GM12878 (cell line): Measurements from ENCODE around the gene TTC38. TPM values are rescaled to one million over a fixed set of nuclear protein-coding genes. Genes with fewer than 3 reads are reported as not detected.

Experiments used
- ATAC-seq: fragments of 200-7000 bp; cut with Tn5 transposase; 3 replicates; pipeline ENCODE4 v1.9.1; 2020; ENCODE audit warnings: mild to moderate bottlenecking, moderate library complexity
- BruUV-seq: library from RNA; stranded (reverse); fragments of 400-500 nt; replicated peaks from 2 replicates; lab custom pipeline; 2021; lab: Mats Ljungman, UMichigan
- CTCF ChIA-PET: fragments of 300-600 bp; sonication (Branson Sonifier 250); formaldehyde crosslinking; extraction: SDS; loops from one replicate; lab custom pipeline; 2021; ENCODE audit warnings: inconsistent platforms; lab: Yijun Ruan, JAX
- POLR2A ChIA-PET: fragments of 350-600 bp; formaldehyde crosslinking; extraction: SDS; loops from one replicate; lab custom pipeline; 2021; ENCODE audit warnings: inconsistent platforms; lab: Charles Lee
- RAD21 ChIA-PET: fragments of 300-600 bp; sonication (Branson Sonifier 250); formaldehyde crosslinking; loops from one replicate; lab custom pipeline; 2023; ENCODE audit warnings: antibody characterized with exemption; ENCODE audit not compliant: unreplicated experiment; lab: Charles Lee
- SMC1A ChIA-PET: fragments of 300-600 bp; sonication (Branson Sonifier 250); formaldehyde crosslinking; loops from one replicate; lab custom pipeline; 2023; ENCODE audit not compliant: unreplicated experiment, uncharacterized antibody; lab: Charles Lee
- DNase-seq: peaks from one replicate; pipeline ENCODE4 v3.0.0-alpha.2; 2011; ENCODE audit warnings: low read depth, low spot score
- FAIRE-seq: peaks from 3 replicates; lab custom pipeline; 2011; peaks lifted over from hg19 to GRCh38; lab: Jason Lieb, UNC
- H2AFZ ChIP-seq: 2 replicates; pipeline ENCODE4 v1.6.0; 2011; ENCODE audit warnings: low read depth, low read length, control low read depth; ENCODE audit not compliant: control insufficient read depth
- H3K27ac ChIP-seq: 2 replicates; pipeline ENCODE4 v1.5.1; 2011; ENCODE audit warnings: control low read depth; ENCODE audit not compliant: control insufficient read depth, insufficient read depth
- H3K27me3 ChIP-seq, 2 experiments: replicated peaks in 1 of 2; 2 replicates each; pipeline versions ENCODE4 v1.6.0 to v1.6.1; 2011; ENCODE audit warnings: low read length in 1 of 2; ENCODE audit not compliant: control insufficient read depth in 2 of 2, insufficient read depth in 2 of 2
- H3K36me3 ChIP-seq, 2 experiments: 2 replicates each; pipeline ENCODE4 v1.5.1; 2011; ENCODE audit warnings: low read length in 1 of 2; ENCODE audit not compliant: control insufficient read depth in 2 of 2, insufficient read depth in 2 of 2
- H3K4me1 ChIP-seq: 2 replicates; pipeline ENCODE4 v1.6.1; 2011; ENCODE audit warnings: mild to moderate bottlenecking, low read length, moderate library complexity, mixed read lengths; ENCODE audit not compliant: control insufficient read depth, insufficient read depth
- H3K4me2 ChIP-seq: 2 replicates; pipeline ENCODE4 v1.6.0; 2011; ENCODE audit warnings: control low read depth; ENCODE audit not compliant: control insufficient read depth, insufficient read depth
- H3K4me3 ChIP-seq: fragments of 200-600 bp; sonication (generic); 2 replicates; pipeline ENCODE4 v1.5.1; 2016
- H3K79me2 ChIP-seq: 2 replicates; pipeline ENCODE4 v1.6.0; 2011; ENCODE audit warnings: low read length; ENCODE audit not compliant: control insufficient read depth, insufficient read depth
- H3K9ac ChIP-seq: 2 replicates; pipeline ENCODE4 v1.8.0; 2011; ENCODE audit warnings: low read length, control low read depth, mixed read lengths; ENCODE audit not compliant: control insufficient read depth, insufficient read depth
- H3K9me3 ChIP-seq: replicated peaks from 3 replicates; pipeline ENCODE4 v1.5.1; 2011; ENCODE audit warnings: mild to moderate bottlenecking, low read length; ENCODE audit not compliant: control insufficient read depth, insufficient read depth
- H4K20me1 ChIP-seq: 2 replicates; pipeline ENCODE4 v1.6.0; 2011; ENCODE audit not compliant: control insufficient read depth, insufficient read depth
- BACH1 ChIP-seq: fragments of 450-650 bp; IDR thresholded peaks from 2 replicates; pipeline ENCODE4 v1.6.1; 2017; ENCODE audit warnings: mild to moderate bottlenecking, borderline replicate concordance
- E2F4 ChIP-seq: IDR thresholded peaks from 2 replicates; pipeline ENCODE4 v1.6.1; 2012; ENCODE audit warnings: low read depth, low read length, improper control_type of control experiment
- IRF3 ChIP-seq: fragments of 450-650 bp; IDR thresholded peaks from 2 replicates; pipeline ENCODE4 v1.6.1; 2014; ENCODE audit warnings: mild to moderate bottlenecking
- NR2C1 ChIP-seq: fragments of 450-650 bp; IDR thresholded peaks from 2 replicates; pipeline ENCODE4 v1.6.1; 2017; ENCODE audit warnings: antibody characterized with exemption, mild to moderate bottlenecking, moderate library complexity
- NRF1 ChIP-seq: conservative IDR thresholded peaks from 2 replicates; pipeline ENCODE4 v1.6.1; 2011; ENCODE audit warnings: mild to moderate bottlenecking, low read depth, low read length, improper control_type of control experiment
- RAD51 ChIP-seq: fragments of 450-650 bp; IDR thresholded peaks from 2 replicates; pipeline ENCODE4 v1.6.1; 2016; ENCODE audit warnings: moderate library complexity, mild to moderate bottlenecking, inconsistent platforms
- RELA ChIP-seq: fragments of 450-650 bp; IDR thresholded peaks from 2 replicates; pipeline ENCODE4 v1.8.0; 2014; ENCODE audit warnings: borderline replicate concordance; ENCODE audit not compliant: partially characterized antibody
- SREBF2 ChIP-seq: IDR thresholded peaks from 2 replicates; pipeline ENCODE4 v1.6.1; 2012; ENCODE audit warnings: mild to moderate bottlenecking, low read length
- YBX1 ChIP-seq: fragments of 450-650 bp; IDR thresholded peaks from 2 replicates; pipeline ENCODE4 v1.6.1; 2016; ENCODE audit warnings: antibody characterized with exemption
- YY1 ChIP-seq: IDR thresholded peaks from 2 replicates; pipeline ENCODE4 v1.6.1; 2011; ENCODE audit warnings: low read depth, mild to moderate bottlenecking, low read length
- ZBED1 ChIP-seq: IDR thresholded peaks from 2 replicates; pipeline ENCODE4 v1.6.1; 2016; ENCODE audit warnings: borderline replicate concordance
- WGBS: methylation state at CpG from one replicate; pipeline ENCODE4 v1.1.6; 2016; ENCODE audit warnings: low lambda C conversion rate; ENCODE audit not compliant: insufficient replicate concordance, insufficient coverage; ENCODE audit errors: missing lambda C conversion rate; 5-methylcytosine and 5-hydroxymethylcytosine counted together
- in situ Hi-C: fragments of 300-500 bp; cut with MboI; formaldehyde crosslinking; loops from 9 replicates; pipeline ENCODE4 v1.14.3; 2018; ENCODE audit warnings: mixed read lengths
- intact Hi-C: fragments of 100-400 bp; cut with micrococcal nuclease; formaldehyde crosslinking; loops from one replicate; pipeline ENCODE4 v1.14.2; 2022; ENCODE audit not compliant: unreplicated experiment
- polyA plus RNA-seq, 11 experiments: library from polyadenylated mRNA; depleted of rRNA in 4 of 11; unstranded in 6 of 11; stranded (reverse) in 5 of 11; fragments of >200 nt; fragmentation: Nextera tagmentation in 4 of 11; fragmentation: Illumina TruSeq in 1 of 11; extraction: Ambion mirVana in 4 of 11; extraction: Trizol in 1 of 11; gene quantifications; 1 replicate in 1 of 11; 2 replicates in 10 of 11; pipeline versions ENCODE4 v1.2.1 to v1.2.3, GENCODE V29; 2011 to 2016; ENCODE audit warnings: inconsistent platforms in 2 of 11, missing spikeins in 2 of 11, low read depth in 1 of 11
- total RNA-seq, 4 experiments: library from RNA; depleted of rRNA in 3 of 4; stranded (reverse); fragments of >200 nt in 3 of 4; fragmentation: Illumina TruSeq in 1 of 4; extraction: Trizol in 1 of 4; gene quantifications; 2 replicates each; pipeline versions ENCODE4 v1.2.1 to v1.2.3, GENCODE V29; 2013 to 2021

TTC38 gene
- total and polyA plus RNA-seq, 10 of the 15 experiments (the other 5 are each of a cell fraction or from before 2014, with no cell fraction given), result 0.58 to 39.9 (median 13.0) TPM

- TF ChIP-seq RELA (no peak), YBX1 (no peak), IRF3 (no peak), BACH1 (no peak), NRF1 (no peak), RAD51 (no peak), NR2C1 (no peak), SREBF2 (no peak)
Observed at GRCh38 chr22:46290843-46291785, 23.3 kb downstream of the TTC38 start (continued).

GRCh38 chr22:46292173-46292572 is 24.4 kb downstream of the TTC38 start:
- Histone ChIP-seq H3K9ac (no peak overlapping the region), H3K27me3 (no peaks in the 10 kb centered on the region), H3K9me3 (no peaks in the 10 kb centered on the region; the same call in 2 of the 3 replicates), H4K20me1 (no peaks in the 10 kb centered on the region), H3K4me1 (peaks cover 36% of the 10 kb centered on the region), H2AFZ (no peak overlapping the region), H3K4me2 (no peak overlapping the region), H3K27ac (no peak overlapping the region), H3K4me3 (no peak overlapping the region), H3K36me3 (peaks cover 0 to 3% of the 10 kb centered on the region in 2 experiments; a peak in 2 of 4 replicates), H3K79me2 (peaks cover 23% of the 10 kb centered on the region)
- ChIA-PET SMC1A (no interaction called here), RAD21 (no interaction called here), POLR2A (no interaction called here), CTCF (no interaction called here)
- in situ Hi-C loops, result no loop called here
- WGBS, result 95% methylated on average over 3 of the region's 3 CpGs
- FAIRE-seq (no peak), DNase-seq (no peak), ATAC-seq (no peak)
- intact Hi-C loops, result no loop called here
- no TSS peak for BruUV-seq
- TF ChIP-seq E2F4 (no peak), YY1 (no peak), ZBED1 (no peak)
